HG02623 (cell line): ENCODE data around the gene SANBR.

ENCODE experiments used
- ATAC-seq: cut with Tn5 transposase; IDR thresholded peaks from one replicate; pipeline ENCODE4 v1.9.1; 2021; ENCODE audit warnings: moderate library complexity; ENCODE audit not compliant: unreplicated experiment

Gene SANBR

GRCh38 chr2:61089797-61090196 is 24.1 kb downstream of the SANBR start:
- ATAC-seq = no peak

DNA sequence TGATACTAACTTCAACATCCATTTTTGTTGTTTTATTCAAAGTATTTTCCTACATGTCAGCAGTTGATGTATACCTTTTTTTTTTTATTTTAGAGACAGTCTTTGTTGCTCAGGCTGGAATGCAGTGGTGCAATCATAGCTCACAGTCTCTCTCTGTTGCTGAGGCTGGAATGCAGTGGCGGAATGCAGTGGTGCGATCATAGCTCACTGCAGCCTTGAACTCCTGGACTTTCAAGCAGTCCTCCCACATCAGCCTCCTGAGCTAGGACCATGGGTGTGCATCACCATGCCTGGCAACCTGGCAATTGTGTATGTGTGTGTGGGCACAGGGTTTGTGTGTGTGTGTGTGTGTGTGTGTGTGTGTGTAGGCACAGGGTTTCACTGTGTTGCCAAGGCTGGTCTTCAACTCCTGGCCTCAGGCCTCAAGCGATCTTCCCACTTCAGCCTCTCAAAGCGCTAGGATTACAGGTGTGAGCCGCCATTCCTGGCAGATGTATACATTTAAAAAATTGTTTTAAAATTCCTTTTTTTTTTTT is 24.8 kb downstream of the SANBR start:
- no peak for ATAC-seq

DNA sequence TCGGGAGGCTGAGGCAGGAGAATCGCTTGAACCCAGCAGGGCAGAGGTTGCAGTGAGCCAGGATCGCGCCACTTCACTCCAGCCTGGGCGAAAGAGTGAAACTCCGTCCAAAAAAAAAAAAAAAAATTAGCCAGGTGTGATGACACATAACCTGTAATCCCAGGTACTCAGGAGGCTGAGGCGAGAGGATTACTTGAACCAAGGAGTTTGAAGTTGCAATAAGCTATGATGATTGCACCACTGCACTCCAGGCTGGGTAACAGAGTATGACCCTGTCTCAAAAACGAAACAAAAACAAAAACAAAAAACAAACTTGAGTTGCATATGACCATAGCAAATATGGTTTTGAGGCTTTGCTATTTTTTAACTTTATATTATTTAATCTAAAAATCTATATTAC is 25.8 kb downstream of the SANBR start:
- no peak for ATAC-seq

- ATAC-seq = no peak
These were observed 30.8 kb downstream of the SANBR start for GRCh38 chr2:61096438-61096837.

DNA sequence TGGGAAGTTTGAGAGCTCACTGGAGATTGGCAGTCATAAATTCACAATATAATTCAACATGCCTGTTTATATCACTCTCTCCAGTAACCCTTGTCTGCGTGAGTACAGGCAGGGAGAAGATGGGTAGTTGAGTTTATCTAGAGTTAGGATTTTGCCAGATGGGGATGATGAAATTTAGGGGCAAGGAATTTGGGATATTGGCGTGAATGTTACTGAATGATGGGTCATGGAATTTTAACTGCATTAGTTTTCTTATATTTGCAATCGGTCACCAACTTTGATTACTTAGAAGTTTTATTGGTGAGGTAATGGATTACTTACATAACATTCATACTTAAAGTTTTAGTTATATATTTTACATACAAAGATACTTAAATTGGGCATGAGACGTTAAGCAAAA is 35.1 kb downstream of the SANBR start:
- ATAC-seq = no peak

DNA sequence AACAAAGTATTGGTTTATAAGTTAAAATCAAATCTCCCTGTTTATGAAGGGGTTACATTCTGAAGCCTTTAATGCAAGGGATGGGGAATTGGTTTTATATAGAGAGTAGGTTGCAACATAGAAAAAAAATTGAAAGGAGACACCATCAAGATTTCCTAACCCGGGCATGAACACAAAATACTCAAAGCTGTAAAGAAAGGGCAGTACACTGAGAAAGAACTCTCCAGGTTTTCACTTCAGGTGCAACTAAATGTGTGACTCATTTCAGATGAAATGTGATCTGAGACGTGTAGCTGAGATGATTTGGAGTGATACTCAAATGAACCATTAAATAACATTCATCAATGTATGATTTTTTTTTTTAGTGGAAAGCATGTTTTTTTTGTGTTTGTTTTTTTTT is 43.6 kb downstream of the SANBR start:
- ATAC-seq = no peak

DNA sequence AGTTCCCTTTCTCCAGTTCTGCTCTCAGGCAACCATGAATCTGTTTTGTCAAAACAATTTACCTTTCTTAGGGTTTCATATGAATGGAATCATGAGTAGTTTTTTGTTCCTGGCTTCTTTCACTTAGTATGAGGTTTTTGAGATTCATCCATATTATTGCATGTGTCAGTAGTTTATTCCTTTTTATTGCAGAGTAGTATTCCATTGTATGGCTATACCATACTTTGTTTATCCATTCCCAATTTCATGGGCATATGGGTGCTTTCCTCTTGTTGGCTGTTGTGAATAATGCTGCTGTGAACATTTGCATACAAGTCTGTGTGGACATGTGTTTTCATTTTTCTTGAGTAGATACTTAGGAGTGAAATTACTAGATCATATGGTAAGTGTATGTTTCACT is 46.0 kb downstream of the SANBR start:
- ATAC-seq = no peak

DNA sequence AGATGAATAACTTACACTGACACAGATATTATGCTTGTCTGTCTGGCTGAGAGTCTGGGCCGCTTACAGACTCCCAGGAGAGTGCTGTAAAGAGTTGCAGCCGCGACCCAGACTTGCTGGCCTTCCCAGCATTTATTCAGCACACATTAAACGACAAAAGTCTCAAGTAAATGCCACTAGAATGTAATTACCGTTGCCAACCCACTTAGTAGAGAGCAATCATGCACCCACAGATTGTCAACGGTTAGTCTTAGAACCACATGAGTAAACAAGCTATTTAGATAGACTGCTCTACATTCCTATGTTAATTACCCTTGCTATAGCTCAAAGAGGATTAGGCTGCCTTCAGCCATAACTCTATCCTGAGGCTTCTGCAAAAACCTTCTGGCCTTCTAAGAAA is 48.5 kb downstream of the SANBR start:
- ATAC-seq = no peak
